ENCODE results near the gene COA3.

COA3 gene

DNA sequence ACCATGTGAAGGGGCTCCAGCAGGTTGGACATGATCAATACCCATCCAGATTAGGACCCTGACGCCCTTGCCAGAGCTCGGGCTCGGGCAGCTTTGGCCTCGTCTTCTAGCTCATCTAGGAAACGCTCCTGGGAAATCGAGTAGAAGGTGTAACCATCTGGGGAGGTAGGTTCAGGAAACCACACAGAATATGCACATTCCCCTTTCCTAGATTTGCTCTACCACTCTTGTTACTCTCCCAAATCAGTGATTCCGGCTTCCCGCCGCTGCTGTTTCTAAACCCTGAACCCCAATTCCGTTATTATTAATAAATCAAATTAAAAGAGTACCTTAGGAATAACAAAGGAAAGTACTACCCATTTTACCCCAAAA is 507 bp downstream of the COA3 start:
- no peaks in the 10 kb centered on the region for H3K36me3 ChIP-seq (ENCODE audit: insufficient read depth, low read length)
- H3K9ac ChIP-seq (ENCODE audit: low read depth, low read length): peak overlapping the region; percentile 92
- 0 out of 2 replicates have a peak, but pooled peaks cover 5% of the 10 kb centered on the region for H3K4me1 ChIP-seq (ENCODE audit: insufficient read depth, low read length)
- H3K9me3 ChIP-seq (ENCODE audit: control insufficient read depth, insufficient read depth, low read length): no peaks in the 10 kb centered on the region

DNA sequence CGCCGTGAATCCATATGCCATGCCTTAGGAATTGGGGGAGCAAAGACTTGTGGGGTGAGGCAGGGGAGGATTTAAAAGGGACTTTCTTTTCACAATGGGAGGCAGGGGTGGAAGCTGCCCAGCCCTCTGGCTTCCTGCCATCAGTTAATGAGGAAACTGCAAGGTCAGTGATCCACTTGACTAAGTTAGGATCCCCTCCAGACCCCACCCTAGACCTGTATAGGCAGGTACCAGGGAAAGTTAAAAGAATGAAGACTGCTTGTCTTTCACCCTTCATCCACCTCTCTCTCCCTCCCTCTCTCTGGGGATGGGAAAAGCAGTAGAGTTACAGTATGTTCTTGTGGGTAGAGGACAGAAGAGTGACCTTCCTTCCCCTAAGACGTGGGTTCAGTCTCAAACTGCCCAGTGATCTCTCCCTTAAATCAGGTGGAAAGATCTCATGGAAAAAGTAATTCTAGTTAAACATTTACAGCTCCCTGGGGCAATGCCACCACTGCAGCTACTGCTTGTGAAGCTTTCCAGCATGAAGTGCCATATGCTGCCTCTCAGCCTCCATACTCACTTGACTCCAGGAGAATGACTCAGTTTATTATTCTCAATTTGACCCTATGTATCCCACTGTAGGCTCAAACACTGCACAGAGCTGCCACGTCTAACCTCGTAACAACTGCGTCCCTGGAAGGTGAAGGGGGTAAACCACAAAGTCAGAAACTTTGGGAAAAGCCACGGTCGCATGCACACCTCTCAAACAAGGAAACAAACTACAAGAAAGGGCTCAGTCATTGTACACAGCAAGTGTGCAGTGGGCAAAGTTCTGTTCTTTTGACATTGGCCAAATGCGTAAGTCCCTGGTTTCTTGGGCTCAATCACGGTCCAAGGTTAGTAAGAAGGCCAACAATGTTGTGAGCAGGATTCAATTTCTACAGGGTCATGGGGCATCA is 1.2 kb downstream of the COA3 start:
- 0 out of 2 replicates have a peak, but pooled peaks cover 5% of the 10 kb centered on the region for H3K4me1 ChIP-seq (ENCODE audit: insufficient read depth, low read length)
- H3K36me3 ChIP-seq (ENCODE audit: insufficient read depth, low read length): no peaks in the 10 kb centered on the region
- peak overlapping the region; percentile 92 for H3K9ac ChIP-seq (ENCODE audit: low read depth, low read length)
- no peaks in the 10 kb centered on the region for H3K9me3 ChIP-seq (ENCODE audit: control insufficient read depth, insufficient read depth, low read length)

DNA sequence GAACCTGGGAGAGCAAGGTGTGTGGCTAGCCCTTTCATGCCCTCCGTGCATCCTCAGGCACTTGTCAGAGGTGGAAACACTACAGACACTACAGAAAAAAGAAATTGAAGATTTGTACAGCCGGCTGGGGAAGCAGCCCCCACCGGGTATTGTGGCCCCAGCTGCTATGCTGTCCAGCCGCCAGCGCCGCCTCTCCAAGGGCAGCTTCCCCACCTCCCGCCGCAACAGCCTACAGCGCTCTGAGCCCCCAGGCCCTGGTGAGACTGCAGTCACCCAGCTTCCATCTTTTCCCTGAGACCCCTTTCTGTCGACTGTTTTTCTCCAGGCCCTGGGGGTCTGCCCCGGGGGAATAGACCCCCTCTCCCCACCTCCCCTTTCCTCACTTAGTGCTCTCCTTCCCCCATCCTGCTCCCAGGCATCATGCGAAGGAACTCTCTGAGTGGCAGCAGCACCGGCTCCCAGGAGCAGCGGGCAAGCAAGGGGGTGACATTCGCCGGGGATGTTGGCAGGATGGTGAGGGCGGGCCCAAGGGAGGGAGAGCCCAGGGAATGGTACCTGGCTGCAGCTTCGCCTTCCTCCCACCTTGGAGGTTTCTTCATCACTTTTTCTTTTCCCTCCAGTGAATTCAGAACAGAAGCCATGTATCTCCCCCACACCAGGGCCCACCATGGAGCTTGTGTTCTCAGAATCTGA is 2.3 kb downstream of the COA3 start:
- no peak overlapping the region for H3K9ac ChIP-seq (ENCODE audit: low read depth, low read length)
- no peaks in the 10 kb centered on the region for H3K36me3 ChIP-seq (ENCODE audit: insufficient read depth, low read length)
- 0 out of 2 replicates have a peak, but pooled peaks cover 5% of the 10 kb centered on the region for H3K4me1 ChIP-seq (ENCODE audit: insufficient read depth, low read length)
- no peaks in the 10 kb centered on the region for H3K9me3 ChIP-seq (ENCODE audit: control insufficient read depth, insufficient read depth, low read length)

DNA sequence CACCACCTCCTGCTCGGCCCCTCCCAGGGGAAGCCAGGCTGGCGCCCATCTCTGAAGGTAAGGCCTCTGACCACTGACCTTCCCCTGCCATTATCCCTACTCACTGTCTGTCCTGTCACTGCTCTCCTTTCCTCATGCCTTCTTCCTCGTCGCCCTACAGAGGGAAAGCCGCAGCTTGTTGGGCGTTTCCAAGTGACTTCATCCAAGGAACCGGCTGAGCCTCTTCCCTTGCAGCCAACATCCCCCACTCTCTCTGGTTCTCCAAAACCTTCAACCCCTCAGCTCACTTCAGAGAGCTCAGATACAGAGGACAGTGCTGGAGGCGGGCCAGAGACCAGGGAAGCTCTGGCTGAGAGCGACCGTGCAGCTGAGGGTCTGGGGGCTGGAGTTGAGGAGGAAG is 3.0 kb downstream of the COA3 start:
- Histone ChIP-seq H3K36me3 (ENCODE audit: insufficient read depth, low read length) (no peaks in the 10 kb centered on the region), H3K9ac (ENCODE audit: low read depth, low read length) (no peak overlapping the region), H3K9me3 (ENCODE audit: control insufficient read depth, insufficient read depth, low read length) (no peaks in the 10 kb centered on the region), H3K4me1 (ENCODE audit: insufficient read depth, low read length) (0 out of 2 replicates have a peak, but pooled peaks cover 5% of the 10 kb centered on the region)

DNA sequence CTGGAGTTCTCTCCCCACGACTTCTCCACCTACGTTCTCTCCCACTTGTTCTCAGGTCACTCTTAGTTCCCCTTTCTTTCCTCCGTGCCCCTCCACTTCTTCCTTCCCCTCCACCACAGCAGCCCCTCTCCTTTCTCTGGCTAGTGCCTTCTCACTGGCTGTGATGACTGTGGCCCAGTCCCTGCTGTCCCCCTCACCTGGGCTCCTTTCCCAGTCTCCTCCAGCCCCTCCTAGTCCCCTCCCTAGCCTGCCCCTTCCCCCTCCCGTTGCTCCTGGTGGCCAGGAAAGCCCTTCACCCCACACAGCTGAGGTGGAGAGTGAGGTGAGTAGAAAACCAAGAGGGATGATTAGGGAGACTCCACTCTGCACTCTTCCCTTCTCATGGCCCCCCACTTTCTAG is 3.4 kb downstream of the COA3 start:
- Histone ChIP-seq H3K9ac (ENCODE audit: low read depth, low read length) (no peak overlapping the region), H3K36me3 (ENCODE audit: insufficient read depth, low read length) (no peaks in the 10 kb centered on the region), H3K4me1 (ENCODE audit: insufficient read depth, low read length) (0 out of 2 replicates have a peak, but pooled peaks cover 5% of the 10 kb centered on the region), H3K9me3 (ENCODE audit: control insufficient read depth, insufficient read depth, low read length) (no peaks in the 10 kb centered on the region)

DNA sequence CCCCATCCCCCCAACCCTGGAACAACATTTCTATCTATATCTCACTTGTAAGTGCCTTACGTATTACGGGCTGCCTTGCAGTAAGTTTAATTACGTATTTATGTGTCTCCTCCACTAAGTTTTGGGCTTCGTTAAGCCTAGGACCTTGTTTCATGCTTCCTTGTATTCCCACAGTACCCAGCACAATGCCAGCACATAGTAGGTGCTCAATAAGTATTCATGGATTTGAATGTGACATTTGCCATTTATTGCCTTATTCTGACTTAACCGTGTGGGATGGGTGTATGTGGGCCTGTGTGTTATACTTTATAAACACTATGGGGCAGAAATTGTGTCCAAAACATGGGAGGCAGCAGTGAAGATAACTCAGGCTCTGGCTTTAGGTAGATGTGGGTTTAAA is 6.0 kb downstream of the COA3 start:
- Histone ChIP-seq H3K9me3 (ENCODE audit: control insufficient read depth, insufficient read depth, low read length) (no peaks in the 10 kb centered on the region), H3K9ac (ENCODE audit: low read depth, low read length) (no peak overlapping the region), H3K4me1 (ENCODE audit: insufficient read depth, low read length) (0 out of 2 replicates have a peak, but pooled peaks cover 1% of the 10 kb centered on the region), H3K36me3 (ENCODE audit: insufficient read depth, low read length) (no peaks in the 10 kb centered on the region)

DNA sequence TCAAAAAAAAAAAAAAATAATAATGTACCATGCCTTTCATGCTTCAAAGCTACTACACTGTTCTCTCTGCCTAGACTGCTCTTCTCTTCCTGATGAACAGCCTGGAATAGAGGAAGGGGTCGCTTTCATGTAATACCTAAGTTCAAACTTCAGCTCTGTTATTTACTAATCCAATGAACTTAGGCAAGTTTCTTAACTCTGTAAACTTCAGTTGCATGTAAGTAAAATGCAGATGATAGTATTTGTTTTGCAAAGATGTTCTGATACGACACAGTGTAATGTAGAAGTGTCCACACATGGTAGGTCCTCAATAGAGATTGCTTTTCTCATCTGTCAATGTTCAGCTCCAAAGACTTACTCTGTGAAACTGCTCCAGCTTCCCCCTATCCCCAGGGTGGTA is 6.6 kb downstream of the COA3 start:
- Histone ChIP-seq H3K36me3 (ENCODE audit: insufficient read depth, low read length) (no peaks in the 10 kb centered on the region), H3K9ac (ENCODE audit: low read depth, low read length) (no peak overlapping the region), H3K9me3 (ENCODE audit: control insufficient read depth, insufficient read depth, low read length) (no peaks in the 10 kb centered on the region), H3K4me1 (ENCODE audit: insufficient read depth, low read length) (no peaks in the 10 kb centered on the region)

DNA sequence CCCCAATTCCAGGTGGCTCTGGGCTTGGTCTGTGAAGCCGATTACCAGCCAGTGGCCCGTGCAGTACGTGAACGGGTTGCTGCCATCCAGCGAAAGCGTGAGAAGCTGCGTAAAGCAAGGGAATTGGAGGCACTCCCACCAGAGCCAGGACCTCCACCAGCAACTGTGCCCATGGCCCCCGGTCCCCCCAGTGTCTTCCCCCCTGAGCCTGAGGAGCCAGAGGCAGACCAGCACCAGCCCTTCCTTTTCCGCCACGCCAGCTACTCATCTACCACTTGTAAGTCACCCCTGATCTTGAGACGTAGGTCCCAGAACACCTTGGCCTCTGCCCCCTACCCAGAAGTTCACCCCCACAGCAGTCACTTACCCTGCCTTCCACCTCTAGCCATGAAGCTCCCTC is 11.2 kb downstream of the COA3 start:
- Histone ChIP-seq H3K9ac (ENCODE audit: low read depth, low read length) (no peak overlapping the region), H3K9me3 (ENCODE audit: control insufficient read depth, insufficient read depth, low read length) (no peaks in the 10 kb centered on the region), H3K4me1 (ENCODE audit: insufficient read depth, low read length) (peaks cover 20% of the 10 kb centered on the region), H3K36me3 (ENCODE audit: insufficient read depth, low read length) (no peaks in the 10 kb centered on the region)

DNA sequence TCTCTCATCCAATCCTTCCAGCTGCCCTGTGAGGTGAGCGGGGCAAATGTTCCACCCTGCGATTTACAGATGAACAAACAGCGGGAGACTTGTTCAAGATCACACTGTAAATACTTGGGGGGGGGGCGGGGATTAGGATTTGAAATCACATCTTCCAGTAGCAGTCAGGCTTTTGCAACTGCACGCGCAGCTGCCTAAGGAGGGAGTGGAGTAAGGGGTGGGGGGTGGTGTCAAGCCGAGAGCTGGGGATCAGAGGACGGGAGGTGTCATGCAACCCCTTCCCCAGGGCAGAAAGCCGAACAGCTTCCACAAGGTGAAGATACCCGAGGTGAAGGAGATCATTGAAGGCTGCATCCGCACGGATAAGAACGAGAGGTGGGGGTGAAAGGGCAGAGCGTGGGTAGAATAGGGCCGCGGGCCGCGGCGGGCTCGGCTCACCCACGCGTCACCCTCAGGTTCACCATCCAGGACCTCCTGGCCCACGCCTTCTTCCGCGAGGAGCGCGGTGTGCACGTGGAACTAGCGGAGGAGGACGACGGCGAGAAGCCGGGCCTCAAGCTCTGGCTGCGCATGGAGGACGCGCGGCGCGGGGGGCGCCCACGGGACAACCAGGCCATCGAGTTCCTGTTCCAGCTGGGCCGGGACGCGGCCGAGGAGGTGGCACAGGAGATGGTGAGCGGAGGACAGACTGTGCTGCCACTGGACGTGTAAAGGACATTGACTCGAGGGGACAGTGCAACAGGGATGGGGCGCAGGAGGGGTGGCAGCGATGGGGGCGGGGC is 13.5 kb downstream of the COA3 start:
- Histone ChIP-seq H3K36me3 (ENCODE audit: insufficient read depth, low read length) (no peaks in the 10 kb centered on the region), H3K9ac (ENCODE audit: low read depth, low read length) (no peak overlapping the region), H3K9me3 (ENCODE audit: control insufficient read depth, insufficient read depth, low read length) (no peaks in the 10 kb centered on the region), H3K4me1 (ENCODE audit: insufficient read depth, low read length) (peaks cover 28% of the 10 kb centered on the region)

DNA sequence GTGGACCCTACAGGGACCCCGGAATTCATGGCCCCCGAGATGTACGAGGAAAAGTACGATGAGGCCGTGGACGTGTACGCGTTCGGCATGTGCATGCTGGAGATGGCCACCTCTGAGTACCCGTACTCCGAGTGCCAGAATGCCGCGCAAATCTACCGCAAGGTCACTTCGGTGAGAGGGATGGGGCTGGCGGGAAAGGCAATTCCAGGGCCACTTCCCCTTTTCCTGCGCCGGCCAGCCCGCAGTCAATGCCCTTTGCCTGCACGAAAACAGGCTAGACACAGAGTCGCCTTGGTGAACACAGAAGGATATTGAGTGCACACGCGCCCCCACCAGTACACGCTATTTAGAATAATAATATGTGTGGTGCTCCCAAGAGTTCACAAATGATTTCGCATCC is 14.1 kb downstream of the COA3 start:
- peaks cover 28% of the 10 kb centered on the region for H3K4me1 ChIP-seq (ENCODE audit: insufficient read depth, low read length)
- no peaks in the 10 kb centered on the region for H3K9me3 ChIP-seq (ENCODE audit: control insufficient read depth, insufficient read depth, low read length)
- H3K9ac ChIP-seq (ENCODE audit: low read depth, low read length): no peak overlapping the region
- H3K36me3 ChIP-seq (ENCODE audit: insufficient read depth, low read length): no peaks in the 10 kb centered on the region

DNA sequence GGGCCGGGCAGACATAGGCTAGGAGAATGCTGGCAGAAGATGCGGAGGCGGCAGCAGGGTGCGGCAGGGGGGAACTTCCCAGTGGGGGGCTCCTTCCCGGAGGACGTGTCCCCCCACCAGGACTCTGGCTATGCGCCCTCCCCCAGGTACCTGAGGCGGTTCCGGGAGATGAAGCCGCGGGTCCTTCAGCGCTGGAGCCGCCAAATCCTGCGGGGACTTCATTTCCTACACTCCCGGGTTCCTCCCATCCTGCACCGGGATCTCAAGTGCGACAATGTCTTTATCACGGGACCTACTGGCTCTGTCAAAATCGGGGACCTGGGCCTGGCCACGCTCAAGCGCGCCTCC is 14.7 kb downstream of the COA3 start:
- peak overlapping the region; percentile 66; the same call in 1 of the 2 replicates for H3K9ac ChIP-seq (ENCODE audit: low read depth, low read length)
- no peaks in the 10 kb centered on the region for H3K36me3 ChIP-seq (ENCODE audit: insufficient read depth, low read length)
- no peaks in the 10 kb centered on the region for H3K9me3 ChIP-seq (ENCODE audit: control insufficient read depth, insufficient read depth, low read length)
- peaks cover 28% of the 10 kb centered on the region for H3K4me1 ChIP-seq (ENCODE audit: insufficient read depth, low read length)

DNA sequence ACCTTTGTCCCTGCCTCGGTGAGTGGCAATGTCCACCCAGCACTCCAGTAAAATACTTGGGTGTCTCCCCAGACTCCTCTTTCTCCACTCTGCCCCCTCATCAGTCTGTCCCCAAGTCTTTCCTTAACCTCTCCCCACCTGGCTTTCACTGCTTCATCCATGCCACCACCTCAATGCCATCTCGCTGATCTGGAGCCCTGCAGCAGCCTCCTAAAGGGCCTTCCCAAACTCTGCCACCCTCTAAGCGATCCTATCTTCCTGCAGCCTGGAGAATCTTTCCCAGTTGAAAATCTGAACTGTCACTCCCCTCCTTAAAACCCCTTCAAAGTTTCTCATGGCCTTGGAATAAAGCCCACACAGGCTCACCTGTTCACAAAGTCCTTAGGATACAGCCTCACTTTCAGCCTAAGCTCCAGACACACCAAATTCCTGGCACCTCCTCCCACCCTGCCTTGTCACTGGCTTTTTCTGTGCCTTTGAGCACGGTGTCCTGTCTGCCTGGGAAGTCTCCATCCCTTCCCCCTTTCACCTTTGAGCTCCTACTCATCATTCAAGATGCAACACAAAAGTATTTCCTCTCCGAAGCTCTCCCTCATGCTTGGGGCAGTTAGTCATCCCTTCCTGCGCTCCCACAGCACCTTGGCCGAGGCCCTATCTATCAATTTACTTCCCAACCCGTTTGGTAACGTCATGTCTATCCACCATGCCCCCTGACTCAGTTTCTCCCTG is 15.3 kb downstream of the COA3 start:
- H3K9ac ChIP-seq (ENCODE audit: low read depth, low read length): peak overlapping the region; percentile 66; the same call in 1 of the 2 replicates
- H3K36me3 ChIP-seq (ENCODE audit: insufficient read depth, low read length): no peaks in the 10 kb centered on the region
- no peaks in the 10 kb centered on the region for H3K9me3 ChIP-seq (ENCODE audit: control insufficient read depth, insufficient read depth, low read length)
- H3K4me1 ChIP-seq (ENCODE audit: insufficient read depth, low read length): peaks cover 28% of the 10 kb centered on the region

DNA sequence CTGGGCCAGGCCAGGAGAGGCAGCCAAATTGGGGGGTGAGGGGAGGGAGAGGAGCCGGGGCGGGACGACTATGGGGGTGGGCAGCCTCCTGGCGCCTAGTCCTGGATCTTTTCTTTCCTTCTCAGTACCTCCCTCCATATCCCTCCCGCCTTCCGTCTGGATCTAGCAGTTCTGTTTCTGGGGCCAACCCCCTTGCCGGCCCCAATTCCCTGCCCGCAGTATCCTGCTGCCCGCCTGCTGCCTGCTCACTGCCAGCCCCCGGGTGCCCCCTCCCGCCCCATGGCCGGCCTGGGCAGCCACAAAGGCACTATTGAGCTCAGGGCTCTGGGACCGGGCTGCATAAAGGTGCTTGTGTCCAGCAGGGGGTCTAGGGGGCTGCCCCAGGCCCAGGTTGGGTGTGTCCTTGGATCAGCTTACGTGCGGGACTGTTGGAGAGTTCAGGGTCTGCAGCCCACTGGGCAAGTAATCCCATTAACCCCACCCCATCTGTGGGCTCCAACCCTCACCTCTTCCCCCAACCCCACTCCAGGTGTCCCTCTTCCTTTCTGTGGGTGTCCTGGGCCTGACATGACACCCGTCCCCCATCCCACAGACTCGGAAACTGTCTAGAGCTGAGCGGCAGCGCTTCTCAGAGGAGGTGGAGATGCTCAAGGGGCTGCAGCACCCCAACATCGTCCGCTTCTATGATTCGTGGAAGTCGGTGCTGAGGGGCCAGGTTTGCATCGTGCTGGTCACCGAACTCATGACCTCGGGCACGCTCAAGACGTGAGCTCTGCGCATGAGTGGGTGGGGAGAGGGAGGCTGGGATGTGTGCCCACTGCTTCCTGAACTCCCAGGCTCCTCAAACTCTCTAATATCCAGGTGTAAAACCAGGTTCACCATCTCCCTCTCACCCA is 16.1 kb downstream of the COA3 start:
- no peaks in the 10 kb centered on the region; the same call in 1 of the 2 replicates for H3K36me3 ChIP-seq (ENCODE audit: insufficient read depth, low read length)
- H3K9ac ChIP-seq (ENCODE audit: low read depth, low read length): peak overlapping the region; percentile 66; the same call in 1 of the 2 replicates

More for the DNA sequence above, 16.1 kb downstream of the COA3 start:
- Histone ChIP-seq H3K4me1 (ENCODE audit: insufficient read depth, low read length) (peaks cover 28% of the 10 kb centered on the region), H3K9me3 (ENCODE audit: control insufficient read depth, insufficient read depth, low read length) (no peaks in the 10 kb centered on the region)

All from ES-I3 (cell line).